PFSK-1 (cell line): ENCODE results near the gene BIK. TPM values are rescaled to one million over a fixed set of nuclear protein-coding genes. Genes with fewer than 3 reads are reported as not detected.

Experiments
- FOXP2 ChIP-seq: optimal IDR thresholded peaks from 2 replicates; pipeline ENCODE3; 2011; ENCODE audit warnings: borderline replicate concordance, control low read depth, inconsistent platforms; ENCODE audit not compliant: insufficient read depth; ENCODE audit errors: extremely low read length, extremely low read depth
- POLR2AphosphoS5 ChIP-seq: IDR thresholded peaks from 2 replicates; pipeline ENCODE4 v1.6.1; 2012; ENCODE audit warnings: low read depth, mild to moderate bottlenecking, control low read depth, low read length, moderate library complexity
- SIN3A ChIP-seq: IDR thresholded peaks from 2 replicates; pipeline ENCODE4 v1.6.1; 2012; ENCODE audit warnings: mild to moderate bottlenecking, low read length, moderate library complexity, borderline replicate concordance; ENCODE audit not compliant: insufficient read depth
- TAF1 ChIP-seq: IDR thresholded peaks from 2 replicates; pipeline ENCODE4 v1.6.1; 2012; ENCODE audit warnings: low read length, control low read depth, borderline replicate concordance; ENCODE audit not compliant: insufficient read depth
- polyA plus RNA-seq: library from polyadenylated mRNA; unstranded; fragments of >200 nt; gene quantifications from one replicate; pipeline ENCODE4 v1.2.1, GENCODE V29; 2012; ENCODE audit warnings: low read depth, missing spikeins; ENCODE audit not compliant: insufficient read length
- TF ChIP-seq, protein P1 (sequence below), 2 experiments: IDR thresholded peaks; 2 replicates each; pipeline versions ENCODE4 v1.6.1 to v1.8.0; 2011 to 2012; ENCODE audit warnings: low read depth in 2 of 2, low read length in 2 of 2, control low read depth in 1 of 2, inconsistent platforms in 1 of 2, mild to moderate bottlenecking in 1 of 2, moderate library complexity in 1 of 2; ENCODE audit not compliant: insufficient read depth in 1 of 2

BIK gene, protein sequence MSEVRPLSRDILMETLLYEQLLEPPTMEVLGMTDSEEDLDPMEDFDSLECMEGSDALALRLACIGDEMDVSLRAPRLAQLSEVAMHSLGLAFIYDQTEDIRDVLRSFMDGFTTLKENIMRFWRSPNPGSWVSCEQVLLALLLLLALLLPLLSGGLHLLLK
- polyA plus RNA-seq = 1.1 TPM

DNA sequence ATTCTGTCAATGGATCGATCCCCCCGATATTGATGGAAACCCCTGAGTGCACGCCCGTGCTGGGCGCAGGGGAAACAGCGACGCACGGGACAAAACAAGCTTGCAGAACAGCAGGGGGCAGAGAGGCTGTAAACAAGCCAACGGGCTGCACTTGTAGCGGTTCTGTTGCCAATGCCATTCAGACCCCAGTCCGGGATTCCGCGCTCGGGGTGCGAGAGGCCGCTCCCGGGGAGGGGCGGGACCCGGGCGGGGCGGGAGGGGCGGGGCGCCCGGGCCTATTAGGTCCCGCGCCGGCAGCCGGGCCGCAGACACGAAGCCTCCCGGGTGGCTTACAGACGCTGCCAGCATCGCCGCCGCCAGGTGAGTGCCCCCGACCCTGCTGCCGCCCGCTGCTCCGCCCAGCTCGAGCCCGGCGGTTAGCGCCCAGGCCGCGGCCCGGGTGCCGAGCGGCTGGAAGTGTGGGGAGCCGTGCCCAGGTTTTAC, at the start of gene BIK:
TSS of gene BIK (plus strand) at position 307 of the 483 bp plus-strand sequence. CDS start 13,273 bp downstream, outside the sequence.
- TF ChIP-seq TAF1 = no peak
- TF ChIP-seq FOXP2 = peak; percentile 75
- TF ChIP-seq, protein P1, sequence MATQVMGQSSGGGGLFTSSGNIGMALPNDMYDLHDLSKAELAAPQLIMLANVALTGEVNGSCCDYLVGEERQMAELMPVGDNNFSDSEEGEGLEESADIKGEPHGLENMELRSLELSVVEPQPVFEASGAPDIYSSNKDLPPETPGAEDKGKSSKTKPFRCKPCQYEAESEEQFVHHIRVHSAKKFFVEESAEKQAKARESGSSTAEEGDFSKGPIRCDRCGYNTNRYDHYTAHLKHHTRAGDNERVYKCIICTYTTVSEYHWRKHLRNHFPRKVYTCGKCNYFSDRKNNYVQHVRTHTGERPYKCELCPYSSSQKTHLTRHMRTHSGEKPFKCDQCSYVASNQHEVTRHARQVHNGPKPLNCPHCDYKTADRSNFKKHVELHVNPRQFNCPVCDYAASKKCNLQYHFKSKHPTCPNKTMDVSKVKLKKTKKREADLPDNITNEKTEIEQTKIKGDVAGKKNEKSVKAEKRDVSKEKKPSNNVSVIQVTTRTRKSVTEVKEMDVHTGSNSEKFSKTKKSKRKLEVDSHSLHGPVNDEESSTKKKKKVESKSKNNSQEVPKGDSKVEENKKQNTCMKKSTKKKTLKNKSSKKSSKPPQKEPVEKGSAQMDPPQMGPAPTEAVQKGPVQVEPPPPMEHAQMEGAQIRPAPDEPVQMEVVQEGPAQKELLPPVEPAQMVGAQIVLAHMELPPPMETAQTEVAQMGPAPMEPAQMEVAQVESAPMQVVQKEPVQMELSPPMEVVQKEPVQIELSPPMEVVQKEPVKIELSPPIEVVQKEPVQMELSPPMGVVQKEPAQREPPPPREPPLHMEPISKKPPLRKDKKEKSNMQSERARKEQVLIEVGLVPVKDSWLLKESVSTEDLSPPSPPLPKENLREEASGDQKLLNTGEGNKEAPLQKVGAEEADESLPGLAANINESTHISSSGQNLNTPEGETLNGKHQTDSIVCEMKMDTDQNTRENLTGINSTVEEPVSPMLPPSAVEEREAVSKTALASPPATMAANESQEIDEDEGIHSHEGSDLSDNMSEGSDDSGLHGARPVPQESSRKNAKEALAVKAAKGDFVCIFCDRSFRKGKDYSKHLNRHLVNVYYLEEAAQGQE (IDR thresholded peaks at IDR 0.05; ENCODE audit: insufficient read depth in 1 of 2, low read depth in 2 of 2, low read length in 2 of 2) = no peak
- no peak for TF ChIP-seq SIN3A
- no peak for TF ChIP-seq POLR2AphosphoS5

DNA sequence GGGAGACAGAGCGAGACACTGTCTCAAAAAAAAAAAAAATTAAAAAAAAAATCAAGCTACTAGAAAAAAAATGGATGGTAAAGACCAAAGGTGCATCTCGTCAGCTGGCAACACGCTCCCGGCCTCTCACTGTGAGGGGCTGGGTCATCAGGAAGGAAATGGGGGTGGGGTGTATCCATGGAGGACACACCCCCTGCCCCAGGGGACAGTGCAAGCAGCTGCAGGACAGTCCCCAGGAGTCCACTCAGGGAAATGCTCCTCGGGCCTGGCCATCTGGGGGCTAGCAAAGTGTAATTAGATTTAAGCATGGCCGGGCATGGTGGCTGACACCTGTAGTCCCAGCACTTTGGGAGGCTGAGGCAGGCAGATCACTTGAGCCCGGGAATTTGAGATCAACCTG, 44.4 kb upstream of the BIK start:
- TF ChIP-seq SIN3A = no peak
- TF ChIP-seq, protein P1 (IDR thresholded peaks at IDR 0.05; ENCODE audit: insufficient read depth in 1 of 2, low read depth in 2 of 2, low read length in 2 of 2) = no peak
- no peak for TF ChIP-seq POLR2AphosphoS5
- no peak for TF ChIP-seq FOXP2
- no peak for TF ChIP-seq TAF1

DNA sequence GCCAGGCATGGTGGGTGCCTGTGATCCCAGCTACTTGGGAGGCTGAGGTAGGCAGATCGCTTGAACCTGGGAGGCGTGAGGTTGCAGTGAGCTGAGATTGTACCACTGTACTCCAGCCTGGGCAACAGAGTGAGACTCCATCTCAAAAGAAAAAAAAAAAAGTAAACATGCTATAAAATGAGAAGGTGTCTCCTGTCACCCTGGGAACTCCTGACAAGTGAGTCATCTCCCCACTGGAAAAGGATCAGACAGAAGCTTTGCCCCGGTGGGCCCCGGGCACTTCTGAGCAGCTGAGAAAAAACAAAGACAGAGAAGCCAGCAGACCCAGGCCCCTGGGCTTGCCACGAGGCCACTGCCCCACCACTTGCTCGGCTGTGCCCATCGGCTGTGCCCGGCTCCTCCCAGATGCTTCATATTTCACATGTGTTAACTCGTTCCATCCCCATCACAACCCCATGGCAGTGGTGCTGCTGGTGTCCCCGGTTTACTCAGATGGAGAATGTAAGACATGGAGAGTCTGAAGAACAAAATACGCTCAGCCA, 43.6 kb upstream of the BIK start:
- TF ChIP-seq TAF1 (no peak), POLR2AphosphoS5 (no peak), FOXP2 (no peak), SIN3A (no peak)
- TF ChIP-seq, protein P1 (IDR thresholded peaks at IDR 0.05; ENCODE audit: insufficient read depth in 1 of 2, low read depth in 2 of 2, low read length in 2 of 2) = no peak

DNA sequence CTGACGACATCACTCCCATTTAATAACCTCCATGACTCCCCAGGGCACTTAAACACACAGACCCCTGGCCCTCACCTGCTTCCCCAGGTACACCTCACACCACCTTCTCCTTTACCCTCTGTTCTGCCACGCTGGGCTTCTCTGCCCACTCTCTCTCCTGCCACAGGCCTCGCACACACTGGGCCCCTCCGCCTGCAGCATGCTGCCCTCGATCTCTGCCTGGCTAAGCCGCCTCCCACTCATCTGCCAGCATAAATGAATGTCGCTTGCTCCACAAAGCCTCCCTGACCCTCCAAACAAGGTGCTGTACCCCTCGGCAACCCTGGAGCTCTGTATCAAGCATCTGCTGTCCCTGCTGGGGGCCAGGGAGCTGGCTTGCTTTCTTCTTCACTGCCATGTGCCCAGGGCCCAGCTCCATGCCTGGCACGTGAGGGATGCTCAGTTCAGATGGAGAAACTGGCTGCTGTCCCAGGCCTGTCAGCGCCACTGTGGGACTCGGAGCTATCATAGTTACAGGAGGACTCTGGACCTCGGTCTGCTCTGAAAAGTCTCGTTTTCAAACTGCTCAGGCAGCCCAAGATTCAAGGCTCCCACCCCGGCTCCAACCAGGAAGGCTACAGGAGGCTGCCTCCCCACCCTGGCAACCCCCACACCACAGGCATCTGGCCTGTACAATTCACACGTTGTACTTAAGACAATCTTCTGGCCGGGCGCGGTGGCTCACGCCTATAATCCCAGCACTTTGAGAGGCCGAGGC, 33.3 kb upstream of the BIK start:
- TF ChIP-seq, protein P1 (IDR thresholded peaks at IDR 0.05; ENCODE audit: insufficient read depth in 1 of 2, low read depth in 2 of 2, low read length in 2 of 2) = no peak
- TF ChIP-seq POLR2AphosphoS5 (no peak), FOXP2 (no peak), TAF1 (no peak), SIN3A (no peak)

DNA sequence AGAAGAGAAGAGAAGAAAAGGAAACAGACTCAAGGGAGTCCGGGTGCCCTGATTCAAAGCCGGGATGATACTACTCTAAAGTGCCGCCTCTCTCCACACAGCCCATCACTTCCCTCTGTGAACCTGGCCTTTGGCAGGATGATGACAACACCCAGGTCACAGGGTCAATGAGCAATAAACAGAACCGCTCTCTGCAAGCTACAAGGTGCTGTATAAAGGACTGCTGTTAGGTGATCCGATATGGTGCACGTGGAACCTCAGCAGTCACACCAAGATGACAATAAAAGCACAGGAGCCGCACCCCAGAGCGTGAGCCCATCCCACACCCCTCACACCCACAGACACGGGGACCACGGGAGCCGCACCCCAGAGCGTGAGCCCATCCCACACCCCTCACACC, 32.0 kb upstream of the BIK start:
- TF ChIP-seq, protein P1 (IDR thresholded peaks at IDR 0.05; ENCODE audit: insufficient read depth in 1 of 2, low read depth in 2 of 2, low read length in 2 of 2) = no peak
- TF ChIP-seq TAF1 (no peak), POLR2AphosphoS5 (no peak), SIN3A (no peak), FOXP2 (no peak)
